ENCODE measurements around the gene PRKCA.

GRCh38 chr17:66734186-66734943 lies 432.0 kb downstream of the PRKCA start:
- TF ChIP-seq YY1 (IDR thresholded peaks at IDR 0.05; ENCODE audit: insufficient read depth, insufficient read length) (no peak), SUZ12 (IDR thresholded peaks at IDR 0.05; ENCODE audit: extremely low read depth, insufficient read depth, insufficient read length) (no peak), ZNF274 (IDR thresholded peaks at IDR 0.05; ENCODE audit: low read depth, low read length) (no peak)

Measured in NT2/D1 (cell line).